ENCODE measurements around the gene CLSTN2.

DNA sequence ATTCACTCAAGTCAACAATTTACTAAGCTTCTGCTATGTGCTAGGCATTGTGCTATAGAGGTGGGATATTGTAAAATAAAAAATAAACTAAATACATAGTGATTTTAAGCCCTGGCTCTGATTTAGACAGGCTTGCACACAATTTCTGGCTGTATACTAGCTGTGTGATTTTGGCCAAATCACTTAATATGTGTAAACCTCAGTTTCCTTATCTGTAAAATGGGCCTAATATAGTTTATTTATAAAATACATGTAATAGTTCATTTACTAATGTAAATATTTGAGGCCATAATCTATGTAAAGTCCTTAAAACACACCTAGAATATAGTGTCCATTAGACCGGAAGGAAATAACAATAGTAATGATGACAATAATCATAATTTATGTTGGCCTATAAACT lies 363.1 kb downstream of the CLSTN2 start:
- TF ChIP-seq, protein P1, sequence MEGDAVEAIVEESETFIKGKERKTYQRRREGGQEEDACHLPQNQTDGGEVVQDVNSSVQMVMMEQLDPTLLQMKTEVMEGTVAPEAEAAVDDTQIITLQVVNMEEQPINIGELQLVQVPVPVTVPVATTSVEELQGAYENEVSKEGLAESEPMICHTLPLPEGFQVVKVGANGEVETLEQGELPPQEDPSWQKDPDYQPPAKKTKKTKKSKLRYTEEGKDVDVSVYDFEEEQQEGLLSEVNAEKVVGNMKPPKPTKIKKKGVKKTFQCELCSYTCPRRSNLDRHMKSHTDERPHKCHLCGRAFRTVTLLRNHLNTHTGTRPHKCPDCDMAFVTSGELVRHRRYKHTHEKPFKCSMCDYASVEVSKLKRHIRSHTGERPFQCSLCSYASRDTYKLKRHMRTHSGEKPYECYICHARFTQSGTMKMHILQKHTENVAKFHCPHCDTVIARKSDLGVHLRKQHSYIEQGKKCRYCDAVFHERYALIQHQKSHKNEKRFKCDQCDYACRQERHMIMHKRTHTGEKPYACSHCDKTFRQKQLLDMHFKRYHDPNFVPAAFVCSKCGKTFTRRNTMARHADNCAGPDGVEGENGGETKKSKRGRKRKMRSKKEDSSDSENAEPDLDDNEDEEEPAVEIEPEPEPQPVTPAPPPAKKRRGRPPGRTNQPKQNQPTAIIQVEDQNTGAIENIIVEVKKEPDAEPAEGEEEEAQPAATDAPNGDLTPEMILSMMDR (conservative IDR thresholded peaks at IDR 0.05 in 1 of 2, IDR thresholded peaks at IDR 0.05 in 1 of 2; ENCODE audit: extremely low read depth in 1 of 2, insufficient read depth in 1 of 2, low read depth in 1 of 2, low read length in 2 of 2) = no peak
- no peak for TF ChIP-seq EZH2 (IDR thresholded peaks at IDR 0.05; ENCODE audit: borderline replicate concordance, low read length)
